Tibial nerve (tissue), 4 donors: ENCODE data around the gene IQGAP2.

Experiments
- EP300 ChIP-seq, 2 donors: sonication (generic); formaldehyde crosslinking; IDR thresholded peaks; one replicate each; pipeline ENCODE4 v1.6.1; 2017; ENCODE audit warnings: antibody characterized with exemption in 2 of 2, mild to moderate bottlenecking in 1 of 2
- POLR2A ChIP-seq, 2 donors: fragments of 450-650 bp; IDR thresholded peaks; one replicate each; pipeline ENCODE4 v1.6.1; 2017; ENCODE audit warnings: antibody characterized with exemption in 2 of 2, mild to moderate bottlenecking in 2 of 2, moderate library complexity in 2 of 2
- TF ChIP-seq, protein P1 (sequence below), 5 experiments: fragments of 200-600 bp in 3 of 5; fragments of 450-650 bp in 2 of 5; sonication (generic) in 3 of 5; IDR thresholded peaks; one replicate each; pipeline ENCODE4 v1.5.1; 2016 to 2019; ENCODE audit warnings: antibody characterized with exemption in 5 of 5, mild to moderate bottlenecking in 3 of 5, moderate library complexity in 2 of 5

DNA sequence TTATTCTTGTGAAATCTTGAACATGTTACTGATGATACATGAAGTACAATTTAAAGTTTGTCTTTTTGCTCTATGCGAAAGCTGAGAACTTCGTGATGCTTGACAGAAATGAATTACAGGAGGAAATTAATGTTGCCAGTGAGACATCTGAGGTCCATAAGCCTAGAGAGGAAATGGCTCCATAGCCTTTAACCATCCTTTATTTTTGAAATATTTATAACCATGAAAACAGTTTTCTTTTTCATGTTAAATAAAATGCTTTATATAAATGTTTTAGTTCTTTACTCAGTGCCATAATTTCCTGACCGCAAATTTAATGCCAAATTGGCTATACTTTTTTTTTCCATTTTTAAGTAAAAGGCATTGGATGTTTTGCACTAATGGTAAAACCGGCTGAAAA, 191.0 kb downstream of the IQGAP2 start:
- TF ChIP-seq, protein P1, sequence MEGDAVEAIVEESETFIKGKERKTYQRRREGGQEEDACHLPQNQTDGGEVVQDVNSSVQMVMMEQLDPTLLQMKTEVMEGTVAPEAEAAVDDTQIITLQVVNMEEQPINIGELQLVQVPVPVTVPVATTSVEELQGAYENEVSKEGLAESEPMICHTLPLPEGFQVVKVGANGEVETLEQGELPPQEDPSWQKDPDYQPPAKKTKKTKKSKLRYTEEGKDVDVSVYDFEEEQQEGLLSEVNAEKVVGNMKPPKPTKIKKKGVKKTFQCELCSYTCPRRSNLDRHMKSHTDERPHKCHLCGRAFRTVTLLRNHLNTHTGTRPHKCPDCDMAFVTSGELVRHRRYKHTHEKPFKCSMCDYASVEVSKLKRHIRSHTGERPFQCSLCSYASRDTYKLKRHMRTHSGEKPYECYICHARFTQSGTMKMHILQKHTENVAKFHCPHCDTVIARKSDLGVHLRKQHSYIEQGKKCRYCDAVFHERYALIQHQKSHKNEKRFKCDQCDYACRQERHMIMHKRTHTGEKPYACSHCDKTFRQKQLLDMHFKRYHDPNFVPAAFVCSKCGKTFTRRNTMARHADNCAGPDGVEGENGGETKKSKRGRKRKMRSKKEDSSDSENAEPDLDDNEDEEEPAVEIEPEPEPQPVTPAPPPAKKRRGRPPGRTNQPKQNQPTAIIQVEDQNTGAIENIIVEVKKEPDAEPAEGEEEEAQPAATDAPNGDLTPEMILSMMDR (IDR thresholded peaks at IDR 0.05), result no peak
- TF ChIP-seq POLR2A (IDR thresholded peaks at IDR 0.05) (no peak), EP300 (IDR thresholded peaks at IDR 0.05) (no peak)
